ENCODE measurements around the gene MAEA. TPM values are rescaled to one million over a fixed set of nuclear protein-coding genes. Genes with fewer than 3 reads are reported as not detected.
A peak's percentile ranks its signal among the peaks of the same experiment; 100 is the strongest.

Gene MAEA
- total RNA-seq, 1 donor from 2014 or later = 65.8 TPM

- no peak overlapping the region for H3K27ac ChIP-seq
- intact Hi-C loops (cut with DNase I) = no loop called here
- H3K36me3 ChIP-seq = peaks cover 66% of the 10 kb centered on the region
- H3K4me3 ChIP-seq = no peak overlapping the region
- no peaks in the 10 kb centered on the region for H3K4me1 ChIP-seq
- H3K27me3 ChIP-seq (ENCODE audit: low read depth) = no peaks in the 10 kb centered on the region
- ATAC-seq (no peak), DNase-seq (peak; percentile 43)
- no peak for TF ChIP-seq CTCF (IDR thresholded peaks at IDR 0.05)
- H3K9me3 ChIP-seq = no peaks in the 10 kb centered on the region
These were observed 92.4 kb downstream of the MAEA start for GRCh38 chr4:1381944-1382541.

GRCh38 chr4:1382776-1383727 lies 93.4 kb downstream of the MAEA start:
- Histone ChIP-seq H3K36me3 (peaks cover 58% of the 10 kb centered on the region), H3K9me3 (no peaks in the 10 kb centered on the region), H3K4me1 (no peaks in the 10 kb centered on the region), H3K4me3 (no peak overlapping the region), H3K27me3 (ENCODE audit: low read depth) (no peaks in the 10 kb centered on the region), H3K27ac (no peak overlapping the region)
- TF ChIP-seq CTCF (IDR thresholded peaks at IDR 0.05) = no peak
- intact Hi-C loops (cut with DNase I) = no loop called here
- ATAC-seq (no peak), DNase-seq (peak; percentile 37)

GRCh38 chr4:1383728-1384591 lies 94.3 kb downstream of the MAEA start:
- peak; percentile 37 for DNase-seq

GRCh38 chr4:1384675-1385372 lies 95.1 kb downstream of the MAEA start:
- Histone ChIP-seq H3K27me3 (ENCODE audit: low read depth) (no peaks in the 10 kb centered on the region), H3K4me1 (no peaks in the 10 kb centered on the region), H3K9me3 (peaks cover 9% of the 10 kb centered on the region), H3K36me3 (peaks cover 58% of the 10 kb centered on the region), H3K27ac (no peak overlapping the region), H3K4me3 (no peak overlapping the region)
- DNase-seq = peak; percentile 31
- no peak for ATAC-seq
- intact Hi-C loops (cut with DNase I) = no loop called here
- no peak for TF ChIP-seq CTCF (IDR thresholded peaks at IDR 0.05)

More at GRCh38 chr4:1383728-1384591, 94.3 kb downstream of the MAEA start:
- intact Hi-C loops (cut with DNase I) = no loop called here
- no peak for ATAC-seq
- H3K27ac ChIP-seq = no peak overlapping the region
- no peak for TF ChIP-seq CTCF (IDR thresholded peaks at IDR 0.05)
- H3K36me3 ChIP-seq = peaks cover 58% of the 10 kb centered on the region
- no peaks in the 10 kb centered on the region for H3K4me1 ChIP-seq
- peaks cover 4% of the 10 kb centered on the region for H3K9me3 ChIP-seq
- no peaks in the 10 kb centered on the region for H3K27me3 ChIP-seq (ENCODE audit: low read depth)
- H3K4me3 ChIP-seq = no peak overlapping the region
